Measurements from ENCODE around the gene VMP1. TPM values are rescaled to one million over a fixed set of nuclear protein-coding genes. Genes with fewer than 3 reads are reported as not detected.
"Not testable (repeated sequence)": the region's sequence is repeated elsewhere in the genome, so short reads cannot be mapped to it uniquely, and the experiment has no call there.

VMP1 gene
- total RNA-seq, 1 experiment from 2014 or later: 83.1 TPM

GRCh38 chr17:59779521-59779920 lies 72.1 kb downstream of the VMP1 start:
- Mint-ChIP-seq H3K4me3 (no peak overlapping the region), H3K9me3 (no peaks in the 10 kb centered on the region), H3K36me3 (ENCODE audit: insufficient read depth in 1 of 3, low read depth in 3 of 3) (peaks cover 8 to 26% (median 12%) of the 10 kb centered on the region in 3 experiments; a peak in 5 of 7 replicates), H3K27ac (no peak overlapping the region), H3K27me3 (ENCODE audit: low read depth) (no peaks in the 10 kb centered on the region), H3K4me1 (peaks cover 16 to 20% of the 10 kb centered on the region in 2 experiments)
- H3K4ac ChIP-seq (ENCODE audit: low read depth, low read length): no peak overlapping the region
- no peak for DNase-seq
- no peaks in the 10 kb centered on the region for H3K9me3 ChIP-seq (ENCODE audit: control insufficient read depth, low read depth, low read length)
- H3K23ac ChIP-seq (ENCODE audit: insufficient read length, low read depth, low read length): no peak overlapping the region
- no peak overlapping the region for H3K18ac ChIP-seq (ENCODE audit: insufficient read length, low read depth, low read length)
- no peak overlapping the region for H2BK15ac ChIP-seq (ENCODE audit: low read depth, low read length)
- no peak overlapping the region for H3K27ac ChIP-seq (ENCODE audit: insufficient read length, low read depth, low read length)
- no peak overlapping the region for H2BK120ac ChIP-seq (ENCODE audit: low read depth, low read length, poor library complexity, severe bottlenecking)
- H3K4me1 ChIP-seq (ENCODE audit: insufficient read depth, low read length): no peaks in the 10 kb centered on the region
- no peak overlapping the region for H2AK5ac ChIP-seq (ENCODE audit: insufficient read length, low read length)
- no peak overlapping the region for H2BK5ac ChIP-seq (ENCODE audit: insufficient read length, low read length)
- H4K91ac ChIP-seq (ENCODE audit: insufficient read length, low read depth, low read length): no peak overlapping the region
- H4K5ac ChIP-seq (ENCODE audit: insufficient read length, low read depth, low read length): no peak overlapping the region
- H3K14ac ChIP-seq (ENCODE audit: insufficient read depth, low read length): no peak overlapping the region
- H3K79me2 ChIP-seq (ENCODE audit: insufficient read depth, low read length): no peaks in the 10 kb centered on the region
- H3K23me2 ChIP-seq (ENCODE audit: insufficient read length, low read depth, low read length, poor library complexity, severe bottlenecking): no peaks in the 10 kb centered on the region
- no peak overlapping the region for H4K8ac ChIP-seq (replicated peaks; ENCODE audit: insufficient read length, low read depth, low read length)
- no peak overlapping the region for H3K4me2 ChIP-seq (ENCODE audit: insufficient read depth, insufficient read length, low read length)
- H3K79me1 ChIP-seq (ENCODE audit: insufficient read depth, low read depth, low read length, poor library complexity, severe bottlenecking): no peaks in the 10 kb centered on the region
- WGBS (ENCODE audit: extremely low coverage, insufficient read length, low lambda C conversion rate): no CpG with 5 or more reads among the region's 1 CpG
- no peak overlapping the region for H2BK20ac ChIP-seq (ENCODE audit: low read depth, low read length, poor library complexity, severe bottlenecking)
- H3K9ac ChIP-seq (ENCODE audit: extremely low read depth, insufficient read length, low read length): no peak overlapping the region
- no peak overlapping the region for H3K56ac ChIP-seq (ENCODE audit: insufficient read length, low read depth, low read length)
- H2AFZ ChIP-seq (ENCODE audit: low read length): no peak overlapping the region
- H3K27me3 ChIP-seq (ENCODE audit: insufficient read depth, low read length): no peaks in the 10 kb centered on the region
- no peaks in the 10 kb centered on the region for H4K20me1 ChIP-seq (ENCODE audit: control insufficient read depth, insufficient read depth, insufficient read length)
- H2BK12ac ChIP-seq (ENCODE audit: insufficient read length, low read depth, low read length): no peak overlapping the region
- no peak for TF ChIP-seq CTCF (conservative IDR thresholded peaks at IDR 0.05)
- H3T11ph ChIP-seq (ENCODE audit: low read length): no peak overlapping the region

- not testable (repeated sequence) for H3K23ac ChIP-seq (ENCODE audit: insufficient read length, low read depth, low read length); H4K5ac ChIP-seq (ENCODE audit: insufficient read length, low read depth, low read length); H3K79me2 ChIP-seq (ENCODE audit: insufficient read depth, low read length); H3K14ac ChIP-seq (ENCODE audit: insufficient read depth, low read length); H3K4me3 Mint-ChIP-seq; H3K27me3 ChIP-seq (ENCODE audit: insufficient read depth, low read length); H4K8ac ChIP-seq (replicated peaks; ENCODE audit: insufficient read length, low read depth, low read length); H3K18ac ChIP-seq (ENCODE audit: insufficient read length, low read depth, low read length); H2AK5ac ChIP-seq (ENCODE audit: insufficient read length, low read length); H3K79me1 ChIP-seq (ENCODE audit: insufficient read depth, low read depth, low read length, poor library complexity, severe bottlenecking); H3K27me3 Mint-ChIP-seq (ENCODE audit: low read depth); H4K20me1 ChIP-seq (ENCODE audit: control insufficient read depth, insufficient read depth, insufficient read length); H3K27ac ChIP-seq (ENCODE audit: insufficient read length, low read depth, low read length); H2AFZ ChIP-seq (ENCODE audit: low read length); H3K9me3 ChIP-seq (ENCODE audit: control insufficient read depth, low read depth, low read length); H3T11ph ChIP-seq (ENCODE audit: low read length); H3K4me2 ChIP-seq (ENCODE audit: insufficient read depth, insufficient read length, low read length); H2BK20ac ChIP-seq (ENCODE audit: low read depth, low read length, poor library complexity, severe bottlenecking); H4K91ac ChIP-seq (ENCODE audit: insufficient read length, low read depth, low read length); H3K9ac ChIP-seq (ENCODE audit: extremely low read depth, insufficient read length, low read length); DNase-seq; H3K23me2 ChIP-seq (ENCODE audit: insufficient read length, low read depth, low read length, poor library complexity, severe bottlenecking); H3K9me3 Mint-ChIP-seq; H2BK120ac ChIP-seq (ENCODE audit: low read depth, low read length, poor library complexity, severe bottlenecking); H3K4me1 ChIP-seq (ENCODE audit: insufficient read depth, low read length); H2BK15ac ChIP-seq (ENCODE audit: low read depth, low read length); H3K27ac Mint-ChIP-seq; H3K56ac ChIP-seq (ENCODE audit: insufficient read length, low read depth, low read length); H2BK12ac ChIP-seq (ENCODE audit: insufficient read length, low read depth, low read length); H3K4ac ChIP-seq (ENCODE audit: low read depth, low read length); H2BK5ac ChIP-seq (ENCODE audit: insufficient read length, low read length)
- Mint-ChIP-seq H3K4me1 (peaks cover 20 to 25% of the 10 kb centered on the region in 2 experiments), H3K36me3 (ENCODE audit: insufficient read depth in 1 of 3, low read depth in 3 of 3) (peaks cover 6 to 20% (median 11%) of the 10 kb centered on the region in 3 experiments; a peak in 5 of 7 replicates)
- no CpG with 5 or more reads among the region's 6 CpGs for WGBS (ENCODE audit: extremely low coverage, insufficient read length, low lambda C conversion rate)
These were observed 73.1 kb downstream of the VMP1 start for GRCh38 chr17:59780548-59780947.

Data from H9 (cell line).